ENCODE results near the gene LRP6.

Gene LRP6

DNA sequence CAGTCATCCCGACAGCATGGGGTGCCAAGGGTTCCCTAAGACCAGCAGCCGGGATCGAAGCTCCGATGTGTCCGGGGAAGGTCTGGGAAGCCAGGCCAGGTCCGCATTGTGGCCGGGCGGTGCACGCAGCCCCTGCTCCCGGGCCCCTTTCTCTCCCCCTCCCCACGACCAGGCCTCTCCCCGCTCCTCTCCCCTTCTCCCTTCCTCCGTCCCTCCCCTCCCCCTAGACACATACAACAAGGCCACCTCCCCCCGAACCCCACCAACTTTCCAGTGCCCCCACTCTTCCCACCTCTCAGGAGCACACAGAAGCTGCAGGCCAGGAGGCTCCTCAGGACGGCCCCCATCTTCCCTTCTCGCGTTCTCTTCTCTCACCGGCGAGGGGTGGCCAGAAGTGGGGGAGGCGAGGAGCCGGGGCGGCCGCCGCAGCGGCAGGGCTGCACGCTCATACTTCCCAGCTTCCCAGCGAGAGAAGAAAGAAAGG lies 413 bp downstream of the LRP6 start:
- Histone ChIP-seq H4K20me1 (ENCODE audit: insufficient read depth, low read length, poor library complexity, severe bottlenecking) (no peaks in the 10 kb centered on the region), H3K9me3 (ENCODE audit: insufficient read depth, low read depth, low read length) (no peaks in the 10 kb centered on the region), H3K4me1 (ENCODE audit: insufficient read depth, low read length, poor library complexity, severe bottlenecking) (peaks cover 4% of the 10 kb centered on the region), H3K27me3 (ENCODE audit: insufficient read depth, low read length, poor library complexity, severe bottlenecking) (peaks cover 31% of the 10 kb centered on the region), H2AFZ (ENCODE audit: low read length) (peak overlapping the region; percentile 80; the same call in 1 of the 2 replicates), H3K9me2 (replicated peaks; ENCODE audit: low read depth, low read length) (no peaks in the 10 kb centered on the region), H3K9ac (ENCODE audit: low read depth, low read length, poor library complexity, severe bottlenecking) (peak overlapping the region; percentile 62), H3F3A (ENCODE audit: low read depth) (no peaks in the 10 kb centered on the region), H3K79me2 (ENCODE audit: insufficient read depth, low read length) (peaks cover 25% of the 10 kb centered on the region), H3K4me3 (ENCODE audit: low read length, poor library complexity, severe bottlenecking) (peak overlapping the region; percentile 72), H3K36me3 (ENCODE audit: insufficient read depth, low read length) (no peaks in the 10 kb centered on the region), H3K4me2 (ENCODE audit: low read depth, low read length, poor library complexity, severe bottlenecking) (peak overlapping the region; percentile 81)
- TF ChIP-seq, protein P1, sequence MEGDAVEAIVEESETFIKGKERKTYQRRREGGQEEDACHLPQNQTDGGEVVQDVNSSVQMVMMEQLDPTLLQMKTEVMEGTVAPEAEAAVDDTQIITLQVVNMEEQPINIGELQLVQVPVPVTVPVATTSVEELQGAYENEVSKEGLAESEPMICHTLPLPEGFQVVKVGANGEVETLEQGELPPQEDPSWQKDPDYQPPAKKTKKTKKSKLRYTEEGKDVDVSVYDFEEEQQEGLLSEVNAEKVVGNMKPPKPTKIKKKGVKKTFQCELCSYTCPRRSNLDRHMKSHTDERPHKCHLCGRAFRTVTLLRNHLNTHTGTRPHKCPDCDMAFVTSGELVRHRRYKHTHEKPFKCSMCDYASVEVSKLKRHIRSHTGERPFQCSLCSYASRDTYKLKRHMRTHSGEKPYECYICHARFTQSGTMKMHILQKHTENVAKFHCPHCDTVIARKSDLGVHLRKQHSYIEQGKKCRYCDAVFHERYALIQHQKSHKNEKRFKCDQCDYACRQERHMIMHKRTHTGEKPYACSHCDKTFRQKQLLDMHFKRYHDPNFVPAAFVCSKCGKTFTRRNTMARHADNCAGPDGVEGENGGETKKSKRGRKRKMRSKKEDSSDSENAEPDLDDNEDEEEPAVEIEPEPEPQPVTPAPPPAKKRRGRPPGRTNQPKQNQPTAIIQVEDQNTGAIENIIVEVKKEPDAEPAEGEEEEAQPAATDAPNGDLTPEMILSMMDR (conservative IDR thresholded peaks at IDR 0.05; ENCODE audit: low read length): no peak
- TF ChIP-seq EZH2phosphoT487 (IDR thresholded peaks at IDR 0.05; ENCODE audit: borderline replicate concordance): no peak

DNA sequence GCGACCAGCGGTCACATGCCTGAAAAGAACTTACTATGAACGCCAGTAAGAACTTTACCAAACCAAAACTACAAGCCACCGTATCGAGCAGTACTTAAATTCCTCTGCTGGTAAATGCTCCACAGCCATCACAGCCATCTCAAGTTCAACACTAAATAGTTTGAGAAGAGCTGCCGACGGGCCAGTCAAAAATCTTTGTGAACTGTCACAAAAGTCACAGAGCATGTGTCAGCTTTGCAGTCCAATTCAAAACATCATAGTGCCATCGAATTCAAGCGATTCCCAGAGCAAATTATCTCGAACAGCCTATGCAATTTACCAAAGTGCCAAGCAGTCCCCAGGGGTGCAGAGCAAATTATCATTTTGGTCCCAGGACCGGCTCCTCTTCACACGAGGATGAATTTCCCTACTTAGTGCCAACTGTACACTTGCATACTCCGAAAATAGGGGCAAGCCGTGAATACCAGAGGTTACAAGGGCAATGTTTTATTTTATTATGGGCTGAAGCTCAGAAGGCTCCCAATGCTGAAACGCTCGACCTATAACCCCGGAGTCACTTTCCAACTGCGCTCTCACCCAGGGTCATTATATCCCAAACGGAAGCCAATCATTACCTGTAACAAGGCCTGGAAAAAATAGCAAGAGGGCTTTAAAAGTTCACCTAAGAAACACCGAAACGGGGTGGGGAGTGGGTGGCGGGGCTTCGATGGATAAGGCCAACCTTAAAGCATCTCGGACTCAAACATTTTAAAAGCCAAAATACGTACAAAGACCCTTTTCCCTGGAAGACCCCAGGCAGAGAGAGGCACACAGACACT lies 1.1 kb downstream of the LRP6 start:
- peaks cover 4% of the 10 kb centered on the region for H3K4me1 ChIP-seq (ENCODE audit: insufficient read depth, low read length, poor library complexity, severe bottlenecking)
- no peaks in the 10 kb centered on the region for H3F3A ChIP-seq (ENCODE audit: low read depth)
- TF ChIP-seq, protein P1 (conservative IDR thresholded peaks at IDR 0.05; ENCODE audit: low read length): no peak
- no peak for TF ChIP-seq EZH2phosphoT487 (IDR thresholded peaks at IDR 0.05; ENCODE audit: borderline replicate concordance)
- H2AFZ ChIP-seq (ENCODE audit: low read length): peak overlapping the region; percentile 80; the same call in 1 of the 2 replicates
- no peaks in the 10 kb centered on the region for H3K9me3 ChIP-seq (ENCODE audit: insufficient read depth, low read depth, low read length)
- no peaks in the 10 kb centered on the region for H3K9me2 ChIP-seq (replicated peaks; ENCODE audit: low read depth, low read length)
- no peaks in the 10 kb centered on the region for H3K36me3 ChIP-seq (ENCODE audit: insufficient read depth, low read length)
- H3K27me3 ChIP-seq (ENCODE audit: insufficient read depth, low read length, poor library complexity, severe bottlenecking): peaks cover 31% of the 10 kb centered on the region
- peak overlapping the region; percentile 81 for H3K4me2 ChIP-seq (ENCODE audit: low read depth, low read length, poor library complexity, severe bottlenecking)
- peaks cover 25% of the 10 kb centered on the region for H3K79me2 ChIP-seq (ENCODE audit: insufficient read depth, low read length)
- no peaks in the 10 kb centered on the region for H4K20me1 ChIP-seq (ENCODE audit: insufficient read depth, low read length, poor library complexity, severe bottlenecking)
- H3K4me3 ChIP-seq (ENCODE audit: low read length, poor library complexity, severe bottlenecking): peak overlapping the region; percentile 72
- peak overlapping the region; percentile 62 for H3K9ac ChIP-seq (ENCODE audit: low read depth, low read length, poor library complexity, severe bottlenecking)

DNA sequence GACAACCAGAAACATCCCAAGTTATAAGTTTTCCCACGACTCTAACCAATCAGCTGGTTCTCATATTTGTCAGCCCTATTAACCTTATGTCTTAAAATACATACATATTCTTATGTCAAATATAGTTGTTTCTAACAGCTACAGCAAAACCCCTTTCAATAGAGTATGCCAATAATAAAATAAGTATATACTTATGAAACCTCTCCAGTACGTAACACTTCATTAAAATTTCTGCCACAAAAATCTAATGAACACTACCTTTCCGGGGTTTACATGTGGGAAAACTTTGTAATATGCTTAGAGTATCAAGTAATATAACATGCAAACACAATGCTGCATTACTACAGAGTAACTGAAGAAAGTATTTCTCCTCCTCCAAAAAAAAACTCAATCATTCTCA lies 1.8 kb downstream of the LRP6 start:
- H3K79me2 ChIP-seq (ENCODE audit: insufficient read depth, low read length): peaks cover 25% of the 10 kb centered on the region
- H4K20me1 ChIP-seq (ENCODE audit: insufficient read depth, low read length, poor library complexity, severe bottlenecking): no peaks in the 10 kb centered on the region
- no peaks in the 10 kb centered on the region for H3K36me3 ChIP-seq (ENCODE audit: insufficient read depth, low read length)
- no peaks in the 10 kb centered on the region for H3K9me3 ChIP-seq (ENCODE audit: insufficient read depth, low read depth, low read length)
- H3K4me1 ChIP-seq (ENCODE audit: insufficient read depth, low read length, poor library complexity, severe bottlenecking): peaks cover 4% of the 10 kb centered on the region
- H3K4me3 ChIP-seq (ENCODE audit: low read length, poor library complexity, severe bottlenecking): peak overlapping the region; percentile 72
- H3K9ac ChIP-seq (ENCODE audit: low read depth, low read length, poor library complexity, severe bottlenecking): no peak overlapping the region
- no peak overlapping the region for H2AFZ ChIP-seq (ENCODE audit: low read length)
- H3K27me3 ChIP-seq (ENCODE audit: insufficient read depth, low read length, poor library complexity, severe bottlenecking): peaks cover 31% of the 10 kb centered on the region
- TF ChIP-seq EZH2phosphoT487 (IDR thresholded peaks at IDR 0.05; ENCODE audit: borderline replicate concordance): no peak
- TF ChIP-seq, protein P1 (conservative IDR thresholded peaks at IDR 0.05; ENCODE audit: low read length): no peak
- no peaks in the 10 kb centered on the region for H3F3A ChIP-seq (ENCODE audit: low read depth)
- peak overlapping the region; percentile 81 for H3K4me2 ChIP-seq (ENCODE audit: low read depth, low read length, poor library complexity, severe bottlenecking)
- no peaks in the 10 kb centered on the region for H3K9me2 ChIP-seq (replicated peaks; ENCODE audit: low read depth, low read length)

All from Loucy (cell line).